H1 (cell line): Measurements from ENCODE around the gene AGBL1. TPM values are rescaled to one million over a fixed set of nuclear protein-coding genes. Genes with fewer than 3 reads are reported as not detected.

Source experiments
- CEBPB ChIP-seq: IDR thresholded peaks from 2 replicates; pipeline ENCODE4 v1.6.1; 2012; ENCODE audit warnings: low read depth, low read length
- CTCF ChIP-seq, 3 experiments: IDR thresholded peaks; 1 replicate in 2 of 3; 2 replicates in 1 of 3; pipeline versions ENCODE4 v1.5.1 to v1.6.1; 2011; ENCODE audit warnings: low read length in 3 of 3, mild to moderate bottlenecking in 3 of 3, inconsistent platforms in 2 of 3, low read depth in 1 of 3, moderate library complexity in 1 of 3; ENCODE audit not compliant: insufficient read depth in 1 of 3; ENCODE audit errors: control extremely low read depth in 1 of 3
- EP300 ChIP-seq, 2 experiments: IDR thresholded peaks; 1 replicate in 1 of 2; 2 replicates in 1 of 2; pipeline ENCODE4 v1.6.1; 2011 to 2012; ENCODE audit warnings: low read depth in 2 of 2, low read length in 2 of 2, mild to moderate bottlenecking in 2 of 2, borderline replicate concordance in 1 of 2, inconsistent platforms in 1 of 2, moderate library complexity in 1 of 2
- EZH2 ChIP-seq: fragments of 200-600 bp; sonication (generic); IDR thresholded peaks from 2 replicates; pipeline ENCODE4 v1.7.1; 2012; ENCODE audit warnings: low read depth, mild to moderate bottlenecking, moderate library complexity, low read length, inconsistent platforms; ENCODE audit not compliant: severe bottlenecking
- SAP30 ChIP-seq: fragments of 300-600 bp; sonication (generic); IDR thresholded peaks from 2 replicates; pipeline ENCODE4 v1.7.1; 2012; ENCODE audit warnings: low read length, moderate library complexity, mild to moderate bottlenecking, inconsistent platforms; ENCODE audit not compliant: insufficient read depth, insufficient replicate concordance
- polyA plus RNA-seq, 7 experiments: library from polyadenylated mRNA; depleted of rRNA in 3 of 7; stranded (reverse) in 5 of 7; unstranded in 2 of 7; fragments of >200 nt in 5 of 7; fragments of 200-250 nt in 2 of 7; gene quantifications; 1 replicate in 5 of 7; 2 replicates in 1 of 7; 4 replicates in 1 of 7; pipeline versions ENCODE4 v1.2.1 to v1.2.3, GENCODE V29; 2011 to 2013; ENCODE audit warnings: missing spikeins in 2 of 7, mixed read lengths in 2 of 7
- total RNA-seq: library from RNA; stranded (reverse); fragmentation: NEBNext Ultra II Directional; extraction: Animal tissue kit (Norgen Biotek cat#: 25700); gene quantifications from 2 replicates; pipeline ENCODE4 v1.2.1, GENCODE V29; 2021

The AGBL1 gene
- total and polyA plus RNA-seq, 2 of the 8 experiments (the other 6 are each of a cell fraction or from before 2014, with no cell fraction given) = not detected

GRCh38 chr15:86595741-86596140 lies 516.1 kb downstream of the AGBL1 start (continued):
- TF ChIP-seq EZH2 = no peak
- TF ChIP-seq EP300 (IDR thresholded peaks at IDR 0.05; ENCODE audit: borderline replicate concordance in 1 of 2, low read depth in 2 of 2, low read length in 2 of 2) = no peak
- no peak for TF ChIP-seq CTCF (IDR thresholded peaks at IDR 0.05; ENCODE audit: control extremely low read depth in 1 of 3, insufficient read depth in 1 of 3, low read depth in 1 of 3, low read length in 3 of 3)
- TF ChIP-seq SAP30 = no peak
- no peak for TF ChIP-seq CEBPB
- TF ChIP-seq, all 59 proteins: peak for 0
